ENCODE results near the gene PPIP5K2. TPM values are rescaled to one million over a fixed set of nuclear protein-coding genes. Genes with fewer than 3 reads are reported as not detected.

PPIP5K2 gene
- total RNA-seq, 1 experiment from 2014 or later: 44.8 TPM

- no peak for DNase-seq
- H3K27me3 ChIP-seq (replicated peaks; ENCODE audit: control insufficient read depth, insufficient read depth, low read length): no peaks in the 10 kb centered on the region
- Mint-ChIP-seq H3K4me3 (ENCODE audit: unreplicated experiment) (no peak overlapping the region), H3K4me1 (ENCODE audit: low read depth, unreplicated experiment) (no peaks in the 10 kb centered on the region), H3K36me3 (ENCODE audit: insufficient read depth, unreplicated experiment) (no peaks in the 10 kb centered on the region), H3K27ac (ENCODE audit: unreplicated experiment) (no peak overlapping the region), H3K9me3 (ENCODE audit: unreplicated experiment) (no peaks in the 10 kb centered on the region), H3K27me3 (ENCODE audit: insufficient read depth, unreplicated experiment) (no peaks in the 10 kb centered on the region)
- H3K36me3 ChIP-seq (ENCODE audit: control insufficient read depth, insufficient read depth, low read length): no peaks in the 10 kb centered on the region
- H3K4me3 ChIP-seq (ENCODE audit: low read depth, low read length): no peak overlapping the region
- no peak for TF ChIP-seq CTCF (IDR thresholded peaks at IDR 0.05; ENCODE audit: insufficient read depth in 1 of 2, low read depth in 1 of 2, low read length in 1 of 2, severe bottlenecking in 1 of 2, unreplicated experiment in 1 of 2)
- POLR2A ChIA-PET: no interaction called here
- no TSS peak for BruUV-seq (replicated peaks)
- no peaks in the 10 kb centered on the region for H3K9me3 ChIP-seq
- H3K4me1 ChIP-seq: no peaks in the 10 kb centered on the region
- intact Hi-C loops (cut with micrococcal nuclease; ENCODE audit: unreplicated experiment): loop anchor here (10.0 kb wide), 2 partner anchors 158 to 438 kb away; no protein-coding TSS in a partner anchor
- CTCF ChIA-PET: no interaction called here
Measured at GRCh38 chr5:103223031-103223955, 103.2 kb downstream of the PPIP5K2 start.

GRCh38 chr5:103224118-103224893 lies 104.2 kb downstream of the PPIP5K2 start:
- ChIA-PET POLR2A (interaction anchor here (1.0 kb wide), 1 partner anchor 34 kb away, joined by 3 read pairs; the partner anchor contains the start of gene MACIR), CTCF (interaction anchor here (0.6 to 1.1 kb wide), 11 partner anchors 29 to 688 kb away, joined by 3 to 7 read pairs (median 3); partner anchors contain the start of genes GIN1, MACIR and PPIP5K2)
- H3K9me3 Mint-ChIP-seq (ENCODE audit: unreplicated experiment): no peaks in the 10 kb centered on the region
- H3K27me3 Mint-ChIP-seq (ENCODE audit: insufficient read depth, unreplicated experiment): no peaks in the 10 kb centered on the region
- intact Hi-C loops (cut with micrococcal nuclease; ENCODE audit: unreplicated experiment): loop anchor here (1.0 to 10.0 kb wide), 7 partner anchors 160 to 688 kb away; no protein-coding TSS in a partner anchor
- no peaks in the 10 kb centered on the region for H3K27me3 ChIP-seq (replicated peaks; ENCODE audit: control insufficient read depth, insufficient read depth, low read length)
- DNase-seq: peak; percentile 60 to 67
- H3K36me3 Mint-ChIP-seq (ENCODE audit: insufficient read depth, unreplicated experiment): no peaks in the 10 kb centered on the region
- H3K27ac Mint-ChIP-seq (ENCODE audit: unreplicated experiment): no peak overlapping the region
- H3K9me3 ChIP-seq: no peaks in the 10 kb centered on the region
- TF ChIP-seq CTCF (IDR thresholded peaks at IDR 0.05; ENCODE audit: insufficient read depth in 1 of 2, low read depth in 1 of 2, low read length in 1 of 2, severe bottlenecking in 1 of 2, unreplicated experiment in 1 of 2): peak; percentile 69 to 79
- H3K4me1 ChIP-seq: no peaks in the 10 kb centered on the region
- H3K4me3 ChIP-seq (ENCODE audit: low read depth, low read length): no peak overlapping the region
- H3K36me3 ChIP-seq (ENCODE audit: control insufficient read depth, insufficient read depth, low read length): no peaks in the 10 kb centered on the region
- H3K4me1 Mint-ChIP-seq (ENCODE audit: low read depth, unreplicated experiment): no peaks in the 10 kb centered on the region
- H3K4me3 Mint-ChIP-seq (ENCODE audit: unreplicated experiment): peak overlapping the region; percentile 37
- BruUV-seq (replicated peaks): no TSS peak

- H3K4me1 Mint-ChIP-seq (ENCODE audit: low read depth, unreplicated experiment): no peaks in the 10 kb centered on the region
- BruUV-seq (replicated peaks): no TSS peak
- TF ChIP-seq CTCF (IDR thresholded peaks at IDR 0.05; ENCODE audit: insufficient read depth in 1 of 2, low read depth in 1 of 2, low read length in 1 of 2, severe bottlenecking in 1 of 2, unreplicated experiment in 1 of 2): no peak
- Histone ChIP-seq H3K36me3 (ENCODE audit: control insufficient read depth, insufficient read depth, low read length) (no peaks in the 10 kb centered on the region), H3K4me3 (ENCODE audit: low read depth, low read length) (no peak overlapping the region), H3K4me1 (no peaks in the 10 kb centered on the region), H3K27me3 (replicated peaks; ENCODE audit: control insufficient read depth, insufficient read depth, low read length) (no peaks in the 10 kb centered on the region), H3K9me3 (no peaks in the 10 kb centered on the region)
- intact Hi-C loops (cut with micrococcal nuclease; ENCODE audit: unreplicated experiment): loop anchor here (1.0 to 10.0 kb wide), 7 partner anchors 160 to 689 kb away; no protein-coding TSS in a partner anchor
- H3K4me3 Mint-ChIP-seq (ENCODE audit: unreplicated experiment): peak overlapping the region; percentile 37
- ChIA-PET POLR2A (interaction anchor here (1.0 kb wide), 1 partner anchor 34 kb away, joined by 3 read pairs; the partner anchor contains the start of gene MACIR), CTCF (interaction anchor here (0.6 to 1.1 kb wide), 11 partner anchors 28 to 689 kb away, joined by 3 to 7 read pairs (median 3); partner anchors contain the start of genes GIN1, MACIR and PPIP5K2)
- no peak overlapping the region for H3K27ac Mint-ChIP-seq (ENCODE audit: unreplicated experiment)
- no peaks in the 10 kb centered on the region for H3K27me3 Mint-ChIP-seq (ENCODE audit: insufficient read depth, unreplicated experiment)
- no peaks in the 10 kb centered on the region for H3K9me3 Mint-ChIP-seq (ENCODE audit: unreplicated experiment)
- no peak for DNase-seq
- no peaks in the 10 kb centered on the region for H3K36me3 Mint-ChIP-seq (ENCODE audit: insufficient read depth, unreplicated experiment)
Measured at GRCh38 chr5:103224894-103225246, 104.8 kb downstream of the PPIP5K2 start.
